BJ (cell line): ENCODE results near the gene ZNF500. TPM values are rescaled to one million over a fixed set of nuclear protein-coding genes. Genes with fewer than 3 reads are reported as not detected.

ENCODE experiments used
- CTCF ChIA-PET: fragments of 350-600 bp; formaldehyde crosslinking; extraction: SDS; loops from one replicate; lab custom pipeline; 2021; ENCODE audit warnings: antibody characterized with exemption, inconsistent platforms; lab: Yijun Ruan, JAX
- POLR2A ChIA-PET: fragments of 300-600 bp; sonication (Branson Sonifier 250); formaldehyde crosslinking; extraction: SDS; loops from one replicate; lab custom pipeline; 2021; ENCODE audit warnings: antibody characterized with exemption; lab: Charles Lee
- DNase-seq: peaks from one replicate; pipeline ENCODE4 v3.0.0-alpha.2; 2011; ENCODE audit warnings: low read depth
- H3K27me3 ChIP-seq: 2 replicates; pipeline ENCODE4 v1.6.0; 2011; ENCODE audit warnings: low read length; ENCODE audit not compliant: control insufficient read depth, insufficient read depth
- H3K36me3 ChIP-seq: 2 replicates; pipeline ENCODE4 v1.5.1; 2011; ENCODE audit warnings: low read length; ENCODE audit not compliant: control insufficient read depth, insufficient read depth
- H3K4me3 ChIP-seq: 2 replicates; pipeline ENCODE4 v1.5.1; 2011; ENCODE audit warnings: low read depth, mild to moderate bottlenecking, control low read depth, low read length
- CTCF ChIP-seq: IDR thresholded peaks from 2 replicates; pipeline ENCODE4 v1.5.1; 2011; ENCODE audit warnings: low read depth, mild to moderate bottlenecking, control low read depth, inconsistent platforms, low read length, moderate library complexity; ENCODE audit not compliant: insufficient read depth
- polyA minus RNA-seq: library from RNA; depleted of rRNA, polyadenylated mRNA; stranded (reverse); fragments of >200 nt; gene quantifications from 2 replicates; pipeline ENCODE4 v1.2.3, GENCODE V29; 2011; rRNA and poly(A)+ RNA removed
- polyA plus RNA-seq: library from polyadenylated mRNA; depleted of rRNA; stranded (reverse); fragments of >200 nt; gene quantifications from 2 replicates; pipeline ENCODE4 v1.2.3, GENCODE V29; 2011; rRNA removed

ZNF500 gene
- polyA plus RNA-seq (4.9 and 6.5 TPM in 2 replicates), polyA minus RNA-seq (6.9 and 7.1 TPM in 2 replicates)

GRCh38 chr16:4766875-4767628 is at the start of gene ZNF500:
TSS of gene ZNF500 (minus strand) at chr16:4767162. CDS start at chr16:4765978, 1,184 bp downstream.
- CTCF ChIA-PET, result interaction anchor here (1.4 kb wide), 1 partner anchor 188 kb away, joined by 6 read pairs; no protein-coding TSS in a partner anchor
- peak; percentile 80 for DNase-seq
- Histone ChIP-seq H3K36me3 (peaks cover 16% of the 10 kb centered on the region), H3K4me3 (peak within 1 kb of the TSS; percentile 89), H3K27me3 (no peaks in the 10 kb centered on the region)
- no peak for TF ChIP-seq CTCF
- POLR2A ChIA-PET, result no interaction called here

- Histone ChIP-seq H3K27me3 (no peaks in the 10 kb centered on the region), H3K36me3 (peaks cover 33% of the 10 kb centered on the region), H3K4me3 (no peak overlapping the region)
- DNase-seq, result no peak
- ChIA-PET POLR2A (no interaction called here), CTCF (no interaction called here)
- TF ChIP-seq CTCF, result no peak
These were observed 47.7 kb upstream of the ZNF500 start for GRCh38 chr16:4814542-4815173.

GRCh38 chr16:4814046-4814445 is 47.1 kb upstream of the ZNF500 start:
- ChIA-PET POLR2A (no interaction called here), CTCF (no interaction called here)
- peaks cover 31% of the 10 kb centered on the region for H3K36me3 ChIP-seq
- TF ChIP-seq CTCF, result no peak
- H3K27me3 ChIP-seq, result no peaks in the 10 kb centered on the region
- no peak overlapping the region for H3K4me3 ChIP-seq
- no peak for DNase-seq

- TF ChIP-seq CTCF, result no peak
- Histone ChIP-seq H3K36me3 (peaks cover 31% of the 10 kb centered on the region), H3K4me3 (no peak overlapping the region), H3K27me3 (no peaks in the 10 kb centered on the region)
- no peak for DNase-seq
- ChIA-PET POLR2A (no interaction called here), CTCF (no interaction called here)
These were observed 46.5 kb upstream of the ZNF500 start for GRCh38 chr16:4813251-4814003.

GRCh38 chr16:4811773-4812172 is 44.8 kb upstream of the ZNF500 start:
- Histone ChIP-seq H3K4me3 (no peak overlapping the region), H3K27me3 (no peaks in the 10 kb centered on the region), H3K36me3 (peaks cover 26% of the 10 kb centered on the region)
- TF ChIP-seq CTCF, result no peak
- ChIA-PET CTCF (interaction anchor here (1.3 kb wide), 1 partner anchor 15 kb away, joined by 3 read pairs; no protein-coding TSS in a partner anchor), POLR2A (no interaction called here)
- DNase-seq, result no peak
